Kidney (tissue), 22 donors: ENCODE measurements around the gene KRI1. TPM values are rescaled to one million over a fixed set of nuclear protein-coding genes. Genes with fewer than 3 reads are reported as not detected.

Source experiments
- DNase-seq, 5 donors: peaks; one replicate each; pipeline ENCODE4 v3.0.0-alpha.2; 2013 to 2020
- FAIRE-seq: peaks from 2 replicates; lab custom pipeline; 2012; peaks lifted over from hg19 to GRCh38; lab: Jason Lieb, UNC
- H3K27ac ChIP-seq, 2 donors: one replicate each; pipeline ENCODE4 v1.7.0; 2013; ENCODE audit warnings: low read depth in 2 of 2, low read length in 2 of 2, inconsistent platforms in 1 of 2
- H3K27me3 ChIP-seq: one replicate; pipeline ENCODE4 v1.7.1; 2013; ENCODE audit warnings: low read length, inconsistent platforms; ENCODE audit not compliant: control insufficient read depth, insufficient read depth
- H3K36me3 ChIP-seq, 3 donors: one replicate each; pipeline versions ENCODE4 v1.7.0 to v1.7.1; 2013; ENCODE audit warnings: low read length in 3 of 3, control low read depth in 1 of 3, inconsistent platforms in 1 of 3; ENCODE audit not compliant: insufficient read depth in 3 of 3, control insufficient read depth in 2 of 3
- H3K4me1 ChIP-seq, 3 donors: one replicate each; pipeline versions ENCODE4 v1.7.0 to v1.7.1; 2013; ENCODE audit warnings: low read length in 3 of 3, inconsistent platforms in 1 of 3, low read depth in 1 of 3; ENCODE audit not compliant: control insufficient read depth in 2 of 3, insufficient read depth in 2 of 3
- H3K4me3 ChIP-seq, 3 donors: one replicate each; pipeline versions ENCODE4 v1.7.0 to v1.8.1; 2013; ENCODE audit warnings: low read length in 3 of 3, control low read depth in 1 of 3, inconsistent platforms in 1 of 3
- H3K9ac ChIP-seq, 3 donors: one replicate each; pipeline versions ENCODE4 v1.7.0 to v1.7.1; 2013; ENCODE audit warnings: low read length in 3 of 3, control low read depth in 1 of 3, inconsistent platforms in 1 of 3
- H3K9me3 ChIP-seq, 3 donors: one replicate each; pipeline versions ENCODE4 v1.7.0 to v1.7.1; 2013; ENCODE audit warnings: low read length in 3 of 3, control low read depth in 1 of 3, inconsistent platforms in 1 of 3; ENCODE audit not compliant: control insufficient read depth in 2 of 3, insufficient read depth in 1 of 3
- CTCF ChIP-seq: IDR thresholded peaks from 3 replicates; pipeline ENCODE4 v1.5.1; 2012; ENCODE audit warnings: mild to moderate bottlenecking, moderate library complexity, borderline replicate concordance; ENCODE audit not compliant: insufficient read depth; ENCODE audit errors: extremely low read depth
- intact Hi-C: fragments of 100-400 bp; cut with DNase I; formaldehyde crosslinking; loops from one replicate; pipeline ENCODE4 v1.11.1; 2022
- long read RNA-seq, 10 donors: library from polyadenylated mRNA in 1 of 10; unstranded in 1 of 10; transcript quantifications; one replicate each; pipeline ENCODE4 v2.0.0 and lab custom pipeline, GENCODE V29; 2021 to 2026
- polyA plus RNA-seq: library from polyadenylated mRNA; stranded (reverse); fragments of 350-450 nt; fragmentation: Illumina TruSeq; extraction: RNeasy Lipid Tissue Mini Kit (QIAGEN cat#74804); gene quantifications from one replicate; pipeline ENCODE4 v1.2.3, GENCODE V29; 2014; ENCODE audit warnings: low read depth, low replicate concordance; ENCODE audit not compliant: insufficient read depth
- total RNA-seq: library from RNA; stranded (reverse); fragmentation: NEBNext Ultra II Directional; extraction: Animal tissue kit (Norgen Biotek cat#: 25700); gene quantifications from one replicate; pipeline ENCODE4 v1.2.1, GENCODE V29; 2021
- donor health status: control.
- donor health status: control.
- donor health status: control.
- donor health status: control.
- donor health status: control.
- donor health status: DM: yes; HTN: yes; CAD: no.
- donor health status: Normal renal cell carcinoma (clear cell type).

KRI1 gene
- total RNA-seq (29.4 TPM), polyA plus RNA-seq (13.9 TPM)
- long read RNA-seq, donor 1, partial matches to known transcripts: 0 of 1 reads
- long read RNA-seq, donor 1, other reads (novel, unspliced or antisense): 0 of 1 reads
- long read RNA-seq, donor 2, partial matches to known transcripts: 0 of 3 reads
- long read RNA-seq, donor 2, other reads (novel, unspliced or antisense): 0 of 3 reads
- long read RNA-seq, donor 3, partial matches to known transcripts: 23 of 24 reads
- long read RNA-seq, donor 3, other reads (novel, unspliced or antisense): 0 of 24 reads
- long read RNA-seq, donor 4, partial matches to known transcripts: 0 of 1 reads
- long read RNA-seq, donor 4, other reads (novel, unspliced or antisense): 0 of 1 reads
- long read RNA-seq, donor 5: 0 reads
- long read RNA-seq, donor 6: 0 reads
- long read RNA-seq, donor 7, transcript KRI1-201 (19 exons, 3,023 nt): major isoform, 15 of 37 reads
- long read RNA-seq, donor 7, partial matches to known transcripts: 13 of 37 reads
- long read RNA-seq, donor 7, other reads (novel, unspliced or antisense): 8 of 37 reads
- long read RNA-seq, donor 8, partial matches to known transcripts: 8 of 9 reads
- long read RNA-seq, donor 8, other reads (novel, unspliced or antisense): 0 of 9 reads
- long read RNA-seq, donor 9: 0 reads
- long read RNA-seq, donor 10, partial matches to known transcripts: 0 of 1 reads
- long read RNA-seq, donor 10, other reads (novel, unspliced or antisense): 0 of 1 reads

DNA sequence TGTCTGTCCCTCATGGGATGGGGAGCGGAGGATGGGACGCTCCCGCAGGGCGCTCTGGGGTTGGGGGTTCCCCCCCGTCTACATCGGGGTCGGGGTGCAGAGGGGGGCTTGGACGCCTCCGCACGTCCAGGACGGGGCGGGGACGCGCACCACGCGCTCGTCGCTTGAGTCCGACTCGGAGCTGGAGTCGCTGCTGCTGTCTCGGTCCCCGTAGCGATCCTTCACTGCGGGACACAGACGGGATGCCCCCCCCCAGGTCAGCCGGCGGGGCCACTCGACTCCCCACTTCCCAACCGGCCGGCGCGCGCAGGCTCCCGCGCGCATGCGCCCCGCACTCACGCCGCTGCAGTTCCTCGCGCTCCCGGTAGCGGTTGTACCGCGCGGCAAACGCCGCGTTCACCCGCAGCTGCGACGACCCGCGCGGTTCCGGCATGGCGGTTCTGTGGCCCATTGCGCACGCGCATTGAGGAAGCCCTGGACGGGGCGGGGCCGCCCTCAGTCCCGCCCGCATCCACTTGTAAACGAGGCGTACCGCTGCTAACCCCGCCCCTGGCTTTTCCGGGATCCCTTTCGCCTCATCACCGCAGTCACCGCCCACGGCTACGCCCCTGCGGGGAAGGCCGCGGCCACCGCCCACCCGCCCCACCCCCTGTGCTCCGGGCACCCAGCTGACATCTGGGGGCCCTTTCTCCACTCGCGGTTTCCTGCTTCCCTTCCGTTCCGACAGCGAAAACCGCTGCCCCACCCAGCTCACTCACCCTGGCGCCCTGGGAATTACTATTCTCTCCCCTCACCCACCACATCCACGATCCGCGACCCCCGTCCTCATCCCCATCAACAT, at the start of gene KRI1:
Gene KRI1, minus strand, starts transcription at position 444 of the 841 bp plus-strand sequence. Its CDS starts 11 bp downstream, at position 433.
- Histone ChIP-seq H3K9me3 (no peaks in the 10 kb centered on the region), H3K27me3 (no peaks in the 10 kb centered on the region), H3K27ac (peak within 1 kb of the TSS; percentile 78 to 81), H3K36me3 (peaks cover 0 to 2% (median 0%) of the 10 kb centered on the region in 3 donors), H3K4me3 (peak within 1 kb of the TSS; percentile 66 to 83 (median 68)), H3K4me1 (peaks cover 0 to 18% (median 14%) of the 10 kb centered on the region in 3 donors), H3K9ac (peak within 1 kb of the TSS; percentile 15 to 91 (median 43))
- peak; percentile 16 for TF ChIP-seq CTCF
- intact Hi-C loops: no loop called here
- FAIRE-seq (no peak), DNase-seq (peak; percentile 97 to 99 (median 98))

GRCh38 chr19:10612499-10613119, 46.8 kb upstream of the KRI1 start:
- Histone ChIP-seq H3K9me3 (no peaks in the 10 kb centered on the region), H3K36me3 (no peaks in the 10 kb centered on the region), H3K4me3 (no peak overlapping the region), H3K27ac (peak overlapping the region in 1 of 2 donors; percentile 43), H3K27me3 (no peaks in the 10 kb centered on the region), H3K4me1 (peaks cover 0 to 7% (median 0%) of the 10 kb centered on the region in 3 donors), H3K9ac (no peak overlapping the region)
- DNase-seq: peak in 1 of 5 donors; percentile 80
- no peak for TF ChIP-seq CTCF
- intact Hi-C loops: no loop called here
- FAIRE-seq: no peak

DNA sequence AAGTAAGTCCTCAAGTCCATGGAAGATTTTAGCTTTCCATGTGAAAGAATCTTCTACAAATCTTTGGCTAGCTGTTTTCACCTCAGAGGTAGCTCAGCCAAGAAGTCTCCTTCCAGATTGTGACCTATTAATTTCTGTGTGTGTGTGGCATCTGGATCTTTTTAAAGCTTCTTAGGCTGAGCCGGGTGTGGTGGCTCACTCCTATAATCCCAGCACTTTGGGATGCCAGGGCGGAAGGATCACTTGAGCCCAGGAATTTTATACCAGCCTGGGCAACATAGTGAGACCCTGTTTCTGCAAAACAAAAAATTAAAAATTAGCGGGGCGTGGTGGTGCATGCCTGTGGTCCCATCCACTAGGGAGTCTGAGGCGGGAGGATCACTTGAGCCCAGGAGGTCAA, 46.1 kb upstream of the KRI1 start:
- Histone ChIP-seq H3K4me1 (peaks cover 0 to 4% (median 0%) of the 10 kb centered on the region in 3 donors), H3K4me3 (no peak overlapping the region), H3K36me3 (no peaks in the 10 kb centered on the region), H3K9ac (no peak overlapping the region), H3K27me3 (no peaks in the 10 kb centered on the region), H3K9me3 (no peaks in the 10 kb centered on the region), H3K27ac (no peak overlapping the region)
- FAIRE-seq: no peak
- no peak for TF ChIP-seq CTCF
- no peak for DNase-seq
- intact Hi-C loops: no loop called here
